GM21447 (cell line): ENCODE data around the gene SMNDC1.
"Not testable (repeated sequence)": the region's sequence is repeated elsewhere in the genome, so short reads cannot be mapped to it uniquely, and the experiment has no call there.

Source experiments
- ATAC-seq: cut with Tn5 transposase; IDR thresholded peaks from one replicate; pipeline ENCODE4 v1.9.1; 2021; ENCODE audit not compliant: unreplicated experiment

Gene SMNDC1

DNA sequence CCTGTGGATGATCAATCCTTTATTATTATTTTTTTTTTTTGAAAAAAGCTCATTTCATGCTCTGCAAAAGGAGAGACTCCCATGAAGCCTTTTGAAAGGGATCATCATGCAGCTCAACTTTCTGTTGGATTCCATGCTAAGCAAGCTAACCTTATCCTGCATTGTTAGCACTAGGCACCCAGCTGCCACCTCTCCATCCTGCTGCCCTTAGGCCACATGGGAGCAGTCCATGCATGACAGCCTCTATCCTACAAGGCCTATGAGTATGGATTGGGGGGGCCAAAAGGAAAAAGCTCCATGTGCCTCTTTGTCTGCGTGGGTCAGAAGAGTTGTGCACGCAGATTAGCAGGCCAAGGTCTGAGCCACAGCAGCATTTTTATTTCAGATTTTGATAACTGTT lies 19.2 kb downstream of the SMNDC1 start:
- no peak for ATAC-seq

DNA sequence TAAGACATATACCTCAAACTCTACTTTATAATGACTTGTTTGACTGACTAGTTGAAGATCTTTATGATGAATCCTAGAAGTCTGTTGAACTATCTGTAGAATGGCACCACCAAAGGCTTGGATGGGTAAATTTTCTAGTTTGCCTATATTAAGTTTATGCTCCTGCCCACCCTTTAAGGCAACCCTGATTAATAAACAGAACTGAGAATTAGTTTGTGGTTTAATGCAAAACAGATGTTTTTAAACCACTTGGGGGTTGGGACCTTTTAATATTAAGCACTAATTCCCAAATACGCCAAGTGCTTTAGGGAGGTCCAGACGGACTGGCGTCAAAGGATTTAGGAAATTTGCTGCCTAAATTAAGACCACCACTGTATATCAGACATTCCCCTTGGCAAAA lies 20.5 kb downstream of the SMNDC1 start:
- ATAC-seq, result no peak

DNA sequence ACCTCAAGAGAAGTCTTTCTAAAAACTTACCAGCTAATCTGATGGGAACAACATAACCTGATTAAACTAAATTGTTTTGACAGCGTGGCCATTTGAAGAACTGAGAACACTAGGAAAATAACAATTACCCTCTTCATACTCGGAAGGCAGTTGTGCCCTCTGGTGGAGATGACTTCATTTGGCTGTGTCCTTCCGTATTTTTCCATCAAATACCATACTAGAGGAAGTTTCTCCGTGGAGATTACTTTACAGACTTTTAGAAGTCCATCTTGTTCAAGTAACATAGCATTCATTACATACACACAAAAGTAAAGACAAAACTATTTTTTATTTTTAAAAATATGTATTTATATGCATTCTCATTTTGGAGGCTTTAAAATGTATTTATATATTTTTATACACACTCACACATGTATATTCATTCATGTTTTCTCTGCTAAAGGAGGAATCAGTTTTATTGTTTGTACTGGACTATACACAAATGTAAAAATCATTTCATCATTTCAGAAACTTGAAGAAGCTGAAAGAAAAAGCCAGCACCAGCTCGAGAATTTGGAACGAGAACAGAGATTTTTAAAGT lies 25.2 kb downstream of the SMNDC1 start:
- no peak for ATAC-seq

DNA sequence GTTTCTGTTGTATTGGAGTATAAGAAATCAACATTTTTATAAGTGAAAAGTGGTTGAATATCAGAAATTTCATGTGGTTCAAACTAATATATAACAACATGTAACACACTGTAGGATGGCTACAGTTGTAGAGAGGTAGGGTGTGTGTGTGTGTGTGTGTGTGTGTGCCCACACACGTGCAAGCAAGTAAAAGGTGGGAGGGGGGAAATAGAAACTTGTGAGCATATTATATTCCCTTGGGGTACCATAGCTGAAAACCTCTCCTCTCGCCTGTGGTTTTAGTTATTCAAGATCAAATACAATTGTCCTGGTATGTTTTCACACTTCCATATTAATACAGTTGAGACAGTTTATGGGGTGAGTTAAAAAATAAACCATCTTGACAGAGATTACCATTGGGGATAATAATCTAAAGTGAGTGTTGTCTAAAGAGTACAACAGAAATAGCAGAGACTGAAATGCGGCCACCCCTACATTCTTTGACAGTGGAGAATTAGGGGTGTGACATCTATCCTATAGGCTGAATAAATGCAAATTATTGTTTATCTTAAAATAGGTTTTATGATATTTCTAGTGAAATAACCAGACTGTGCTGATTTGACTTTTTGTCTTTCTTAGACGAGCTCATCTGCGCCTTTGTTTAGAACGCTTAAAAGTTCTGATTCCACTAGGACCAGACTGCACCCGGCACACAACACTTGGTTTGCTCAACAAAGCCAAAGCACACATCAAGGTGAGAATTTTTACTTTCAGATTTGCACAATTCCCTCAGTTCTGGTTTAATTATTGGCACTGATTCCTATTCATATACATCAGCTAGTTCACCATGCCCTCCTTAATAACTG lies 25.9 kb downstream of the SMNDC1 start:
- no peak for ATAC-seq

- no peak for ATAC-seq
Measured at GRCh38 chr10:110277591-110277990, 27.1 kb downstream of the SMNDC1 start.

GRCh38 chr10:110276603-110277002 lies 28.1 kb downstream of the SMNDC1 start:
- no peak for ATAC-seq

DNA sequence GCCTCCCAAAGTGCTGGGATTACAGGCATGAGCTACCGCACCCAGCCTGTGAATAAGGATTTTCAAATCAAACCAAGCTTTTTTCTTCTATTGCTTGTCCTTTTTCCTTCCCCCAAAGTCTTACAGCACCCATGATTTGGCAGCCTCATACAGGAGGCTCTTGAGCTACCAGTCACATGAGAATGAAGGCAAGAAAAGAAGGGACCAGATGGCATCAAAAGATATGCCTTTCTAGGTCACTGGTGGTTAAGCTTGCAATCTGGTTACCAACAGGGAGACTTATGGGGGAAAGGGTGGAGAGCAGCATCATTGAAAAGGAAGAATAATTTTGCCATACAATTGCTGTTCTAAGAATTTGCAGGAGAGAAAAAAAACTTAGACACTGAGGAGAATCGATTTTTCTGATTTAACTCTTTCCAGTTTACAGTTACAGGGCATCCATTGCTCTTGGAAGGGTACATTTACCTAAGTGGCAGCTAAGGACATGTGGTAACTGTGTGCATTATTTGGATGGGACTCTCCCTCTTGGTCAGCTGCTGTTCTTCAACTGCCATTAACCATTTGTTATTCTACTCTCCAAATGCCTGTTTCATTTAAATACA lies 29.5 kb downstream of the SMNDC1 start:
- ATAC-seq, result no peak

DNA sequence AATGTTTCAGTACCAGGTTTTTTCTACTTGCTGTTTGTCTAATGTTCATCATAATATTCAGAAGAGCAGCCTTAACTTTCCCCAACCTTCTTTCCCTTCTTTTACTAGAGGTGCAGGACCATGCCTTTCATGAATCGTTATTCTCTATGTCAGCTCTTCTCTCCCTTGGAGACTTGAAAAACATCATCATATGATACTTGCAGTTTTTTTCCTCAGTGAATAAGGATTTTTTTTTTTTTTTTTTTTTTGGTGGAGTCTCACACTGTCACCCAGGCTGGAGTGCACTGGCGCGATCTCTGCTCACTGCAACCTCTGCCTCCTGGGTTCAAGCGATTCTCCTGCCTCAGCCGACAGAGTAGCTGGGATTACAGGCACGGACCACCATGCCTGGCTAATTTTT lies 30.1 kb downstream of the SMNDC1 start:
- no peak for ATAC-seq

GRCh38 chr10:110274072-110274627 lies 30.6 kb downstream of the SMNDC1 start:
- no peak for ATAC-seq

- ATAC-seq, result no peak
Measured at GRCh38 chr10:110273474-110273873, 31.2 kb downstream of the SMNDC1 start.

DNA sequence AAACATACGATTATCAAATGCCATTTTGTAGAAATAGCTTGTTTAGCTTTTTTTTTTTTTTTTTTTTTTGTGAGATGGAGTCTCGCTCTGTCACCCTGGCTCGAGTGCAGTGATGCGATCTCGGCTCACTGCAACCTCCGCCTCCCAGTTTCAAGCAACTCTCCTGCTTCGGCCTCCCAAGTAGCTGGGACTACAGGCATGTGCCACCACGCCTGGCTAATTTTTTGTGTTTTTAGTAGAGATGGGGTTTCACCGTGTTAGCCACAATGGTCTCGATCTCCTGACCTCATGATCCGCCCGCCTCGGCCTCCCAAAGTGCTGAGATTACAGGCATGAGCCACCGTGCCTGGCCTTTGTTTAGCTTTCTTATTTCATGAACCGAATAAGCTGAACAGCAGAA lies 31.7 kb downstream of the SMNDC1 start:
- ATAC-seq, result not testable (repeated sequence)

GRCh38 chr10:110269374-110270318 lies 35.1 kb downstream of the SMNDC1 start:
- ATAC-seq, result peak; percentile 60

GRCh38 chr10:110268971-110269370 lies 35.7 kb downstream of the SMNDC1 start:
- no peak for ATAC-seq

DNA sequence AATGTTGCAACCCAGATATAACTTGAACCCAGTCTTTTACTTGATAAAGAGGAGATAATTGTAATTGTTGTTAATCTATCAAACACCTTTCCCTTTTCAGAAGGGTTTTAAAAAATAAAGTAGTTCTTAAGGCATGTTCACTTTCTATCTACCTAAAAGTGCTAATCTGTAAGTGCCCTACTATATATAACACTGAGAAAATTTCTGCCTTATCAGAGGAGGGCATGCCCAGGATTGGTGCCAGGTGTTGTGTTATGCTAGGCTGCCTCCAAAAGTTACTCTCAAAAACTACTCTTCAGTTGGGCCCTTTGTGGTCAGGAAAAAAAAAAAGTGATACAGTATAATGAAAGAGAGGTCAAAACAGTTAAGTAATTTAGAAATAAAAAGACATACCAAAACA lies 36.3 kb downstream of the SMNDC1 start:
- peak; percentile 63 for ATAC-seq

GRCh38 chr10:110267276-110267675 lies 37.4 kb downstream of the SMNDC1 start:
- no peak for ATAC-seq

DNA sequence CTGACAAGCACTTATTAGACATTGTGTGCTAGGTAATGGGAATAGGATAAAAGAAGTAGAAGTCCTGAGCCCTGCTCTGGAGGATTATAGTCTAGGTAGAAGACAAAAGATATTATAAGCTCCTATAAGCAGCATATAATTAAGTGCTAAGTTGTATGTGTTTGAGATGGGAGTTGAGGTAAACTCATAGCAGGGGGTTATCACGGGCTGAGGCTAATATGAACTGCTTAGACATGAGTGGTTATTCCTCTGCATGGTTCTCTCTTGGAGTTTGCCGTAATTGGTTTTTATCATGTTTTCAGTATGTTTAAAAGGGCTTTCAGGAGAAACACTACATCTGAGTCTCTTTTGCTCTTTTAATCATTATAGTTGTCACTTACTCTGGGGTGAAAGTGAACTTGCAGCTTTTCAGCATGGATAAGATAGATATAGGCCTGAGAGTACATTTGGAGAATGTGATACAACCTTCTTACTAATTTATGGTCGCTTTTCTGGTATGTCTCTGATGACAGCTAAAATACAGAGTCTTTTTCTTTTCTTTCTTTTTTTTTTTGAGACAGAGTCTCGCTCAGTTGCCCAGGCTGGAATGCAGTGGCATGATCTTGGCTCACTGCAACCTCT lies 39.0 kb downstream of the SMNDC1 start:
- no peak for ATAC-seq

DNA sequence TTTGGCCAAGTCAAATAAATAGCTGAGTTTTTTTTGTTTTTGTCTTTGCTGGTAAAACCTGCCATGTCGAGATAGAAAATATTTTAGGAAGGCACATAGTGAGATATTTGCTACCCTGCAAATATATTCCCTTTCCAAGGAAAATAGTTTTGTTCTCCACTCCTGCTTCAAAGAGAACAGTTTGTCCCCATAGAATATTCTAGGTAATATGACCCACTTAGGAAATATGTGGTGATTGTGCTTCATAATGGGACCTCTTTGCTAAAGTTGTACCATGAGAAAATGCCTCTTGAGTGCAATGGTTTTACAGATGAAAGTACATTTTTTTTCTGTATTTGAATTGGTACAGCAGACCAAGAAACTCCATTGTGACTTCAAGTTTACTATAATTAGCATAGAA lies 41.6 kb downstream of the SMNDC1 start:
- no peak for ATAC-seq

DNA sequence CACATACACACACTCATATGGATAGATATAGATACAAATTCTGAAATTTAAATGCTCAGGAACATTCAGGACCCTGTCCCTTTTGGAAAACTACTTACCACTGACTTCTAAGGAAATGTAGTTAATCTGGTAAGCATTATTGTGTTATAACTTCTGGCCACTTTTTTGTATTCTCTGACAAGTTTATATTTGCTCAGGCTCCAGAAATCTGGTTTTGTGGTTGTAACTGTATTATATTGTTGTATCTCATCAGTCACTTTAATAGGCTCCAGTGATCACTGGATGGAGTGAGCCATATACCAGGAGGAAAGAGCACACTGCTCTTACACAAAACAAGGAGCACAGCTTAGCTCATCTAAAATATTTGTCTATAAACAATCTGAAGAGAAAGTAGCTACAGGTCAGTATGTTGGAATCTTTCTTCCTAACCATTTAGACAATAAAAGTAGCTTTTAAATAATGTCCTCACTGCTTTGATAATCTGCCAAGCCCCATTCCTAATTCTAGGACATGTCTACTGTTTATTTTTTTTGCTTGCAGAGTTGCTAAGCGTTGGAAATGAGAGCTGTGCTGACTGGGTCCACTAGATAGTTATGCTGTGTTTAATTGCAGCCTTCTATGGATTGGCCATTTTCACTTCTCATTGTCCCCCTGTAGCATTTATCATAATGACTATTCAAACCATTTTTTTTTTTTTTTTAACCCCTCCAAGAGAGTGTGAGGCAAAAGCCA lies 43.8 kb downstream of the SMNDC1 start:
- no peak for ATAC-seq

- ATAC-seq, result no peak
Measured at GRCh38 chr10:110259317-110259716, 45.4 kb downstream of the SMNDC1 start.

DNA sequence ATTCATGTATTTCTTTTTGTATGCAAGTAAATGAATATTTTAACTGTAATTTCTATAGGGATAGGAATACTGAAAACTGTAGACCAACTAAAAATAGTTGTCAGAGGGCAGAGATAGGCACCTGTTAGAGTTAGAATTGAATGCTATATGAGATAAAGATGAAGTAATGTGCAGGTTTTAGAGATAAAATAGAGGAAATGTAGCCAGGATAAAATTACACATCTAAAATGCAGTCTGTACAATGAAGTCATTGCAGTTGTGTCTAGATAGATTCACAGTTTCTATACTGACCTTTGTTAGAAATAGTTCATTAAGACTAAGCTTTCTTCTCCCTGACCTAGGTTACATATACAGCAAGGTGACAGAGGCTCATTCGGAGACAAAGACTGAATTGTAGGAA lies 46.2 kb downstream of the SMNDC1 start:
- no peak for ATAC-seq
